SH-SY5Y (cell line): ENCODE results near the gene GABRG3.

Source experiments
- GATA2 ChIP-seq: IDR thresholded peaks from 2 replicates; pipeline ENCODE4 v1.6.1; 2011; ENCODE audit warnings: mild to moderate bottlenecking, low read depth, low read length
- GATA3 ChIP-seq: IDR thresholded peaks from 2 replicates; pipeline ENCODE4 v1.6.1; 2011; ENCODE audit warnings: low read depth, mild to moderate bottlenecking, low read length, moderate library complexity

GRCh38 chr15:27182561-27183110 lies 211.7 kb downstream of the GABRG3 start:
- TF ChIP-seq GATA2, result no peak
- TF ChIP-seq GATA3, result no peak
